SK-N-SH (cell line): ENCODE data around the gene KCNIP4. TPM values are rescaled to one million over a fixed set of nuclear protein-coding genes. Genes with fewer than 3 reads are reported as not detected.

Experiments used
- CTCF ChIA-PET: fragments of 300-600, 350-600 bp; formaldehyde crosslinking; extraction: SDS; loops from one replicate; lab custom pipeline; 2021; lab: Yijun Ruan, JAX
- POLR2A ChIA-PET: fragments of 350-600 bp; sonication (Branson Sonifier 250); formaldehyde crosslinking; extraction: SDS; loops from one replicate; lab custom pipeline; 2020; ENCODE audit warnings: antibody characterized with exemption, inconsistent platforms; lab: Yijun Ruan, JAX
- DNase-seq: peaks from one replicate; pipeline ENCODE4 v3.0.0; 2012
- H2AFZ ChIP-seq: fragments of 200-600 bp; sonication (generic); 2 replicates; pipeline ENCODE4 v1.8.1; 2016; ENCODE audit warnings: antibody characterized with exemption, mild to moderate bottlenecking, low read depth
- H3F3A ChIP-seq: fragments of 200-600 bp; sonication (generic); replicated peaks from 2 replicates; pipeline ENCODE3; 2016; ENCODE audit warnings: antibody characterized with exemption, mild to moderate bottlenecking; ENCODE audit not compliant: insufficient read depth
- H3K27ac ChIP-seq, 2 experiments: fragments of 200-500 bp in 1 of 2; fragments of 200-600 bp in 1 of 2; sonication (Bioruptor generic) in 1 of 2; sonication (generic), shearing (Covaris generic) in 1 of 2; 2 replicates each; pipeline versions ENCODE4 v1.5.1 to v1.6.1; 2014 to 2016; ENCODE audit warnings: low read depth in 2 of 2, inconsistent platforms in 1 of 2, low read length in 1 of 2, mild to moderate bottlenecking in 1 of 2, mixed read lengths in 1 of 2
- H3K27me3 ChIP-seq: fragments of 200-600 bp; sonication (generic), shearing (Covaris generic); 2 replicates; pipeline ENCODE4 v1.6.1; 2016; ENCODE audit warnings: mixed run types; ENCODE audit not compliant: insufficient read depth
- H3K36me3 ChIP-seq, 2 experiments: fragments of 200-500 bp in 1 of 2; fragments of 200-600 bp in 1 of 2; sonication (Bioruptor generic) in 1 of 2; sonication (generic) in 1 of 2; replicated peaks in 1 of 2; 2 replicates each; pipeline versions ENCODE3 to v1.5.1; 2014 to 2016; ENCODE audit warnings: low read length in 1 of 2, mild to moderate bottlenecking in 1 of 2; ENCODE audit not compliant: insufficient read depth in 2 of 2, control insufficient read depth in 1 of 2
- H3K4me1 ChIP-seq, 2 experiments: fragments of 200-500 bp in 1 of 2; fragments of 200-600 bp in 1 of 2; sonication (Bioruptor generic) in 1 of 2; sonication (generic), shearing (Covaris generic) in 1 of 2; 2 replicates each; pipeline versions ENCODE4 v1.5.1 to v1.6.1; 2014 to 2016; ENCODE audit warnings: low read depth in 1 of 2, low read length in 1 of 2, mixed run types in 1 of 2; ENCODE audit not compliant: insufficient read depth in 2 of 2, control insufficient read depth in 1 of 2
- H3K4me2 ChIP-seq: fragments of 200-600 bp; sonication (generic), shearing (Covaris generic); 2 replicates; pipeline ENCODE4 v1.6.1; 2017; ENCODE audit warnings: mixed run types
- H3K4me3 ChIP-seq, 2 experiments: fragments of 200-500 bp in 1 of 2; fragments of 200-600 bp in 1 of 2; sonication (Bioruptor generic) in 1 of 2; sonication (generic), shearing (Covaris generic) in 1 of 2; 2 replicates each; pipeline versions ENCODE4 v1.5.1 to v1.8.1; 2014 to 2016; ENCODE audit warnings: low read depth in 2 of 2, inconsistent platforms in 1 of 2, low read length in 1 of 2, mild to moderate bottlenecking in 1 of 2, mixed read lengths in 1 of 2, moderate library complexity in 1 of 2
- H3K79me2 ChIP-seq: fragments of 200-600 bp; sonication (generic); 2 replicates; pipeline ENCODE4 v1.8.1; 2017; ENCODE audit warnings: mild to moderate bottlenecking; ENCODE audit not compliant: insufficient read depth
- H3K9ac ChIP-seq: fragments of 200-600 bp; sonication (generic); 2 replicates; pipeline ENCODE4 v1.6.1; 2017; ENCODE audit warnings: mixed run types
- H3K9me2 ChIP-seq: fragments of 200-600 bp; sonication (generic); 2 replicates; pipeline ENCODE4 v1.6.1; 2017; ENCODE audit warnings: mixed run types
- H3K9me3 ChIP-seq: fragments of 200-600 bp; sonication (generic); 2 replicates; pipeline ENCODE4 v1.6.1; 2017; ENCODE audit warnings: mixed run types, mild to moderate bottlenecking, moderate library complexity
- H4K20me1 ChIP-seq: fragments of 200-600 bp; sonication (generic); 2 replicates; pipeline ENCODE4 v1.6.1; 2017; ENCODE audit warnings: mild to moderate bottlenecking, mixed run types; ENCODE audit not compliant: insufficient read depth
- ELF1 ChIP-seq: IDR thresholded peaks from 2 replicates; pipeline ENCODE4 v1.4.0; 2012
- EP300 ChIP-seq, 2 experiments: IDR thresholded peaks; 2 replicates each; pipeline versions ENCODE4 v1.4.0 to v1.6.1; 2012; ENCODE audit warnings: borderline replicate concordance in 1 of 2, low read depth in 1 of 2, low read length in 1 of 2
- FOXJ3 ChIP-seq: sonication (generic); formaldehyde crosslinking; IDR thresholded peaks from 2 replicates; pipeline ENCODE4 v1.5.1; 2020; ENCODE audit warnings: mild to moderate bottlenecking, missing genetic modification reagents
- FOXM1 ChIP-seq: IDR thresholded peaks from 2 replicates; pipeline ENCODE4 v1.4.0; 2012; ENCODE audit warnings: low read depth, mild to moderate bottlenecking
- GATA2 ChIP-seq: sonication (generic); formaldehyde crosslinking; IDR thresholded peaks from 2 replicates; pipeline ENCODE4 v1.5.0; 2020; ENCODE audit warnings: mild to moderate bottlenecking, missing genetic modification reagents
- NFIC ChIP-seq: IDR thresholded peaks from 2 replicates; pipeline ENCODE4 v1.4.0; 2012; ENCODE audit warnings: borderline replicate concordance
- POLR2AphosphoS5 ChIP-seq: IDR thresholded peaks from 2 replicates; pipeline ENCODE4 v1.6.1; 2012; ENCODE audit warnings: low read depth, low read length
- SIN3A ChIP-seq: IDR thresholded peaks from 2 replicates; pipeline ENCODE4 v1.6.1; 2012; ENCODE audit warnings: low read depth, mild to moderate bottlenecking, low read length, moderate library complexity, borderline replicate concordance
- TAF1 ChIP-seq: IDR thresholded peaks from 2 replicates; pipeline ENCODE4 v1.6.1; 2012; ENCODE audit warnings: low read depth, mild to moderate bottlenecking, low read length, moderate library complexity, borderline replicate concordance
- TEAD4 ChIP-seq: IDR thresholded peaks from 2 replicates; pipeline ENCODE4 v1.4.0; 2012; ENCODE audit warnings: mild to moderate bottlenecking, borderline replicate concordance; ENCODE audit not compliant: insufficient read depth
- WGBS: methylation state at CpG from one replicate; pipeline ENCODE4 v1.1.6; 2017; ENCODE audit warnings: low lambda C conversion rate; 5-methylcytosine and 5-hydroxymethylcytosine counted together
- polyA plus RNA-seq, 3 experiments: library from polyadenylated mRNA; depleted of rRNA; stranded (reverse); fragments of >200 nt; gene quantifications; 2 replicates each; pipeline ENCODE4 v1.2.3, GENCODE V29; 2012
- TF ChIP-seq, protein P1 (sequence below): IDR thresholded peaks from 2 replicates; pipeline ENCODE4 v1.6.1; 2012; ENCODE audit warnings: mild to moderate bottlenecking, low read depth, low read length, moderate library complexity
- TF ChIP-seq, protein P2 (sequence below): fragments of 200-600 bp; sonication (generic); IDR thresholded peaks from 2 replicates; pipeline ENCODE4 v1.6.1; 2017; ENCODE audit warnings: antibody characterized with exemption, mild to moderate bottlenecking, moderate library complexity

Gene KCNIP4
- polyA plus RNA-seq, 1 of the 3 experiments (the other 2 are of a cell fraction), result 0.18 TPM

DNA sequence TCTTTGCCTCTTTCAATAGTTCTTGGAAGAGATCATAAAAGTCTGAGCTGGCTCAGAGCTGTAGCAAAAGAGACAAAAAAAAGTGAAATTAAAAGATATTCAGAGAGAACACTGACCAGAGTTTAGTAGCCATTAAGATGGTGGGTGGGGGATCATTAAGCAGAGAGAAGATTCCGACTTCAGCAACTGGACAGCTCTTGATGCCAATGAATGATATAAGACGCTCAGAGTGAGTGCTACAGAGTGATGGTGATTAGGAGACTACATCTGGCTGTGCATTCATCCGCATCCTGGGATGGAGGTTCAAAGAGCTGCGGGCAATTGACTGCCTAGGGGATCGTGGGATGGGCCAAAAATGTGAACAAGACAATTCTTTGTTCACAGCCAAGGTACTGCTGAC, 1069.8 kb downstream of the KCNIP4 start:
- no peak overlapping the region for H3K4me2 ChIP-seq
- no peaks in the 10 kb centered on the region for H3F3A ChIP-seq
- no peak for DNase-seq
- ChIA-PET CTCF (interaction anchor here (1.5 kb wide), 1 partner anchor 106 kb away, joined by 4 read pairs; no protein-coding TSS in a partner anchor), POLR2A (no interaction called here)
- H3K9me2 ChIP-seq, result no peaks in the 10 kb centered on the region
- H4K20me1 ChIP-seq, result no peaks in the 10 kb centered on the region
- H2AFZ ChIP-seq, result no peak overlapping the region
- no peak overlapping the region for H3K4me3 ChIP-seq
- H3K36me3 ChIP-seq, result no peaks in the 10 kb centered on the region
- H3K27ac ChIP-seq, result no peak overlapping the region
- TF ChIP-seq, protein P1, sequence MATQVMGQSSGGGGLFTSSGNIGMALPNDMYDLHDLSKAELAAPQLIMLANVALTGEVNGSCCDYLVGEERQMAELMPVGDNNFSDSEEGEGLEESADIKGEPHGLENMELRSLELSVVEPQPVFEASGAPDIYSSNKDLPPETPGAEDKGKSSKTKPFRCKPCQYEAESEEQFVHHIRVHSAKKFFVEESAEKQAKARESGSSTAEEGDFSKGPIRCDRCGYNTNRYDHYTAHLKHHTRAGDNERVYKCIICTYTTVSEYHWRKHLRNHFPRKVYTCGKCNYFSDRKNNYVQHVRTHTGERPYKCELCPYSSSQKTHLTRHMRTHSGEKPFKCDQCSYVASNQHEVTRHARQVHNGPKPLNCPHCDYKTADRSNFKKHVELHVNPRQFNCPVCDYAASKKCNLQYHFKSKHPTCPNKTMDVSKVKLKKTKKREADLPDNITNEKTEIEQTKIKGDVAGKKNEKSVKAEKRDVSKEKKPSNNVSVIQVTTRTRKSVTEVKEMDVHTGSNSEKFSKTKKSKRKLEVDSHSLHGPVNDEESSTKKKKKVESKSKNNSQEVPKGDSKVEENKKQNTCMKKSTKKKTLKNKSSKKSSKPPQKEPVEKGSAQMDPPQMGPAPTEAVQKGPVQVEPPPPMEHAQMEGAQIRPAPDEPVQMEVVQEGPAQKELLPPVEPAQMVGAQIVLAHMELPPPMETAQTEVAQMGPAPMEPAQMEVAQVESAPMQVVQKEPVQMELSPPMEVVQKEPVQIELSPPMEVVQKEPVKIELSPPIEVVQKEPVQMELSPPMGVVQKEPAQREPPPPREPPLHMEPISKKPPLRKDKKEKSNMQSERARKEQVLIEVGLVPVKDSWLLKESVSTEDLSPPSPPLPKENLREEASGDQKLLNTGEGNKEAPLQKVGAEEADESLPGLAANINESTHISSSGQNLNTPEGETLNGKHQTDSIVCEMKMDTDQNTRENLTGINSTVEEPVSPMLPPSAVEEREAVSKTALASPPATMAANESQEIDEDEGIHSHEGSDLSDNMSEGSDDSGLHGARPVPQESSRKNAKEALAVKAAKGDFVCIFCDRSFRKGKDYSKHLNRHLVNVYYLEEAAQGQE, result peak; percentile 86
- TF ChIP-seq POLR2AphosphoS5 (no peak), GATA2 (CRISPR knock-in tag) (no peak)
- no peak overlapping the region for H3K9ac ChIP-seq
- H3K79me2 ChIP-seq, result no peaks in the 10 kb centered on the region
- 46% methylated on average over 5 of the region's 5 CpGs for WGBS
- H3K27me3 ChIP-seq, result no peaks in the 10 kb centered on the region
- H3K9me3 ChIP-seq, result no peaks in the 10 kb centered on the region
- peaks cover 0 to 12% of the 10 kb centered on the region in 2 experiments; a peak in 2 of 4 replicates for H3K4me1 ChIP-seq

DNA sequence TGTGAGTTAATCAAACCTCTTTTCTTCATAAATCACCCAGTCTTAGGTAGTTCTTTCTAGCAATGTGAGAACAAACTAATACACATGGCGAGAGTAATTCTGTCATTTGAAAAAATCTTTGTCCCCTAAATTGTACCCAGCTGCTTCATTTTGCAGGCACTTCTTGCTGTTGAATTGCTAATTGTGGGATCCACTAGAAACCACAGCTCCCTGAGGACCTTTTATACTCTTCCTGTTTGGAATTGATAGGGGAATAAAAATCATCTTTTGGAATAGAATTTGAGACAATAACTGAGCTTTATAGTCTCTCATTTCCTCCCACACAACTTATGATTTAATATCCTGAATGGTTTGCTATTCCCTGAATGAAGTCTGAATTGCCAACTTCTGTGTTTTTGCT, 1078.1 kb downstream of the KCNIP4 start:
- POLR2A ChIA-PET, result no interaction called here
- TF ChIP-seq NFIC (no peak), TEAD4 (no peak), EP300 (IDR thresholded peaks at IDR 0.05; ENCODE audit: borderline replicate concordance in 1 of 2, low read depth in 1 of 2, low read length in 1 of 2) (no peak), ELF1 (no peak), SIN3A (no peak), TAF1 (no peak), FOXM1 (no peak), FOXJ3 (CRISPR knock-in tag) (no peak)
- TF ChIP-seq, protein P2, sequence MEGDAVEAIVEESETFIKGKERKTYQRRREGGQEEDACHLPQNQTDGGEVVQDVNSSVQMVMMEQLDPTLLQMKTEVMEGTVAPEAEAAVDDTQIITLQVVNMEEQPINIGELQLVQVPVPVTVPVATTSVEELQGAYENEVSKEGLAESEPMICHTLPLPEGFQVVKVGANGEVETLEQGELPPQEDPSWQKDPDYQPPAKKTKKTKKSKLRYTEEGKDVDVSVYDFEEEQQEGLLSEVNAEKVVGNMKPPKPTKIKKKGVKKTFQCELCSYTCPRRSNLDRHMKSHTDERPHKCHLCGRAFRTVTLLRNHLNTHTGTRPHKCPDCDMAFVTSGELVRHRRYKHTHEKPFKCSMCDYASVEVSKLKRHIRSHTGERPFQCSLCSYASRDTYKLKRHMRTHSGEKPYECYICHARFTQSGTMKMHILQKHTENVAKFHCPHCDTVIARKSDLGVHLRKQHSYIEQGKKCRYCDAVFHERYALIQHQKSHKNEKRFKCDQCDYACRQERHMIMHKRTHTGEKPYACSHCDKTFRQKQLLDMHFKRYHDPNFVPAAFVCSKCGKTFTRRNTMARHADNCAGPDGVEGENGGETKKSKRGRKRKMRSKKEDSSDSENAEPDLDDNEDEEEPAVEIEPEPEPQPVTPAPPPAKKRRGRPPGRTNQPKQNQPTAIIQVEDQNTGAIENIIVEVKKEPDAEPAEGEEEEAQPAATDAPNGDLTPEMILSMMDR, result no peak
- Histone ChIP-seq H3K27ac (no peak overlapping the region), H3K4me3 (no peak overlapping the region), H3K36me3 (no peaks in the 10 kb centered on the region), H3K79me2 (no peaks in the 10 kb centered on the region), H3K4me1 (no peaks in the 10 kb centered on the region), H3K9me2 (no peaks in the 10 kb centered on the region), H3K9ac (no peak overlapping the region), H3K9me3 (no peaks in the 10 kb centered on the region), H3K27me3 (no peaks in the 10 kb centered on the region), H3F3A (peaks cover 5% of the 10 kb centered on the region), H4K20me1 (no peaks in the 10 kb centered on the region), H2AFZ (no peak overlapping the region), H3K4me2 (no peak overlapping the region)
- CTCF ChIA-PET, result no interaction called here
- no peak for DNase-seq
- WGBS, result 39% methylated on average over 1 of the region's 1 CpG
